Fibroblast of the aortic adventitia (primary cell): ENCODE data around the gene TREH. TPM values are rescaled to one million over a fixed set of nuclear protein-coding genes. Genes with fewer than 3 reads are reported as not detected.

Source experiments
- DNase-seq: peaks from one replicate; pipeline ENCODE4 v3.0.0-alpha.2; 2010; ENCODE audit warnings: low read depth
- H3K4me3 ChIP-seq: 2 replicates; pipeline ENCODE4 v1.5.1; 2011; ENCODE audit warnings: low read depth, mild to moderate bottlenecking, control low read depth, low read length, moderate library complexity
- CTCF ChIP-seq: IDR thresholded peaks from 2 replicates; pipeline ENCODE4 v1.5.1; 2011; ENCODE audit warnings: mild to moderate bottlenecking, low read length, control low read depth, inconsistent platforms; ENCODE audit not compliant: insufficient read depth
- total RNA-seq: library from RNA; depleted of rRNA; stranded (reverse); fragments of >200 nt; gene quantifications from 2 replicates; pipeline ENCODE4 v1.2.3, GENCODE V29; 2012; ENCODE audit warnings: low replicate concordance

TREH gene
- total RNA-seq, 1 donor = not detected

DNA sequence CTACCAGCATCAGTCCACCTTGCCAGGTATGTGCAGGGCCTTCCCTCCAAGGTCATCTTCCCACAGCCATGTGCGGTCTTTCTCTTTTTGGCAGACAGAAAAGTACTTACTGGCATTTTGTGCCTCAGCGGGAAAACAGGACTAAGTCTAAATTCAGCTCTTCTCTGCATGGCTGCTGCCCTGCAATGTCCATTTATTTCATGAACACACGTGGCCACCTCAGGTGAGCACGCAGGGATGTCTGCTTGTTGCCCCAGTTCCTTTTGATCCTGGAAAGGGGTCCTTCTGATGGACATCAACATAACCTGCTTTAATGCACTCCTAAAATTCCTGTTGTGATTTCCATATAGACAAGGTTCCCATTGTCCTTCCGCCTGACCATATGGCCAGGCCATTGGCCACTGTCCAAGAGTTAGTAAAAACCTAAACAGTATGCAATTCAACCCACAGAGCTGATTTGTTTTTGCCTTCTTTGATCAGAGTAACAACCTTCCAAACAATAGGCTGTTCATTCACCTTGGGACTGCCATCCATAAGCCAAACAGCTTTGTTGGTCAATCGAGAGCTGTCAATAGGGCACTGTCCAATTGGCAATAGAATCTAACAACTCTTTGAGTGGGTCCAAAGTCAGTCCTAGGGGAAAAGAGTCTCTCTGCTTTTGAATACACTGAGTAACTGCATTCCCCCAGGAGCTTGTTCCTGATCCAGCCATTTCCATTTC, 5.9 kb downstream of the TREH start:
- no peak overlapping the region for H3K4me3 ChIP-seq
- DNase-seq = no peak
- TF ChIP-seq CTCF = no peak

DNA sequence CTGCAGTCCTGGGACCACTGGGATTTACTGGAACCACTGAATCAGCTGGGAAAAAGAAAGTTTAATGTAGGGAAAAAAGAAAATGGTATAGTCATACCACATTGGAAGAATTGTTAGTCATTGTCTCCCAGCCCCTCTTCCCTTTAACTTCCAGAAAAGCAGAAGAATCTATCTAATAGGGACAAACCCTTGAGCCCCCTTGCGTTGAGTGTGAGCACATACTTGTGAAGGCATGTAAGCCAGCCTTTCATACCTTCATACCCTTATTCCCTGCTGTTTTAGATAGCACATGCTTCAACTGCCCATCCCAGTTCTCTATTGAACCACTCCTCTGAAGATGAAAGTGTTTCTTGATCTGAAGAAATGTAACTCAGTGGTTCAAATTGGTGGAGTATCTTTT, 6.6 kb downstream of the TREH start:
- H3K4me3 ChIP-seq = no peak overlapping the region
- no peak for DNase-seq
- peak; percentile 26 for TF ChIP-seq CTCF

DNA sequence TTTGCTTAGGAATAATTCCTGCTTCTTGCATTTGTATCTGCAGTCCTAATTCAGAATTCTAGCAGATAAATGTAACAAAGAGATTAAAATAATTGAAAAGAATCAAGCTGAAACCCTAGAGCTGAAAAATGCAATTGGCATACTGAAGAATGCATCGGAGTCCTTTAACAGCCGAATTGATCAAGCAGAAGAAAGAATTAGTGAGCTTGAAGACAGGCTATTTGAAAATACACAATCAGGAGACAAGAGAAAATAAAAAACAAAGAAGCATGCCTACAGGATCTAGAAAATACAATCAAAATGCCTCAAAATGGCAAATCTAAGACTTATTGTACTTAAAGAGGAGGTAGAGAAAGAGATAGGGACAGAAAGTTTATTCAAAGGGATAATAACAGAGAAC, 8.2 kb downstream of the TREH start:
- no peak overlapping the region for H3K4me3 ChIP-seq
- TF ChIP-seq CTCF = no peak
- no peak for DNase-seq

- no peak for DNase-seq
- no peak for TF ChIP-seq CTCF
- H3K4me3 ChIP-seq = no peak overlapping the region
Observed at GRCh38 chr11:118670063-118670462, 9.4 kb downstream of the TREH start.

DNA sequence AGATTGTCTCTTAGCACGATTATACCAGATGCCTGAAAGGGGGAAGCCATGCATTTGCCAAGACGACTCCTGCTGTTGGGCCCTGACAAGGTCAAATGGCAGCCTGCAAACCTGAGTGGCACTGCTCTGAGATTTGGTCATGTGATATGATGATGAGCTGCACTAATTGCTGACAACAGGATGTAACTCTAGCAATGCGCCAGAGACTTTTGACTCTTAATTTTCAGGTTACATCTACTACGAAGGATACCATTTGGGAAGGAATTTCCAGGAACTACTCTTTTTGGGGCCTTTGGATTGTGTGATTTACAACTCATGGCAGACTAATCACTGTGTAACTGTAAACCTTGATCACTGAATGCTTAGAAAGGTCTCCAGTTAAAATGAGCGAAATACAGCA, 13.1 kb downstream of the TREH start:
- TF ChIP-seq CTCF = no peak
- H3K4me3 ChIP-seq = no peak overlapping the region
- no peak for DNase-seq

GRCh38 chr11:118663902-118664301, 15.5 kb downstream of the TREH start:
- no peak for DNase-seq
- TF ChIP-seq CTCF = no peak
- no peak overlapping the region for H3K4me3 ChIP-seq

GRCh38 chr11:118663381-118663780, 16.1 kb downstream of the TREH start:
- TF ChIP-seq CTCF = no peak
- no peak for DNase-seq
- H3K4me3 ChIP-seq = no peak overlapping the region
